ENCODE results near the gene PNLIP. TPM values are rescaled to one million over a fixed set of nuclear protein-coding genes. Genes with fewer than 3 reads are reported as not detected.

Gene PNLIP
- polyA plus RNA-seq, 2 donors, result 0.14 to 0.37 TPM

DNA sequence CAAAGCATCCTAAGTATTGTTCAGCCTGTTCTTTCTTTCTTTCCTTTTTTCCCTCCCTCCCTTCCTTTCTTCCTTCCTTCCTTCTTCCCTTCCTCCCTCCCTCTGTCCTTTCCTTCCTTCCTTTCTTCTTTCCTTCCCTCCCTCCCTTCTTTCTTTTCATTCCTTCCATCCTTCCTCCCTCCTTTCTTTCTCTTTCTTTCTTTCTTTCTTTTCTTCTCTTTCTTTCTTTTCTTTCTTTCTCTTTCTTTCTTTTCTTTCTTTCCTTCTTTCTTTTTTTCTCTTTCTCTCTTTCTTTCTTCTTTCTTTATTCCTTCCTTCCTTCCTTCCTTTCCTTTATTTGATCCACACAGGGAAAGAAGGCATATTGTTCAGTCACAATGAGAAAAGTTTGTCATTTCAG is 21.2 kb downstream of the PNLIP start:
- Histone ChIP-seq H3K4me1 (ENCODE audit: control insufficient read depth in 2 of 2, insufficient read depth in 2 of 2, low read length in 1 of 2) (no peaks in the 10 kb centered on the region), H3K9me3 (ENCODE audit: control insufficient read depth in 2 of 2, insufficient read depth in 1 of 2, low read depth in 1 of 2, low read length in 1 of 2) (no peaks in the 10 kb centered on the region), H3K27ac (ENCODE audit: low read depth in 2 of 2, low read length in 1 of 2) (no peak overlapping the region), H3K27me3 (ENCODE audit: control insufficient read depth in 1 of 2, insufficient read depth in 2 of 2, low read length in 2 of 2) (no peaks in the 10 kb centered on the region), H3K36me3 (ENCODE audit: control insufficient read depth in 2 of 2, insufficient read depth in 2 of 2, low read length in 1 of 2) (no peaks in the 10 kb centered on the region), H3K4me3 (ENCODE audit: low read depth in 1 of 2, low read length in 2 of 2) (no peak overlapping the region)

DNA sequence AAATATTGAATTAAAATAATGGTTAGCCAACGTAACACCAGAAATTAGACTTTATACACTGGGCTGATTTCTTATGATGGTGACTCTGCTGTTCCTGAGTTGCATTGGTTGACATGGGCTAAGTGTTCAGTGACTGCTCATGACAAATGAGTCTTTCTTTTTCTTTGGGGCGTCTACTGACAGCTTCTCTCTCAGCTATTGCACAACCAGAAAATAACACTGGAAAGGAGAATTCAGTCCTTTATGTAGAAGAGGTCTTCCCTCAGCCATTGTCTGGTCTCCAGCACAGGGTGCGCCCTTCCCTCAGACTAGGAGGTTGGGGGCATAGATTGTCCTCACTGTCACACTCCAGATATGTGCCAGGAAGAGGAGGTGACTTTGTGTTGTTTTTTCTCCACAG is 21.6 kb downstream of the PNLIP start:
- Histone ChIP-seq H3K36me3 (ENCODE audit: control insufficient read depth in 2 of 2, insufficient read depth in 2 of 2, low read length in 1 of 2) (no peaks in the 10 kb centered on the region), H3K4me3 (ENCODE audit: low read depth in 1 of 2, low read length in 2 of 2) (no peak overlapping the region), H3K4me1 (ENCODE audit: control insufficient read depth in 2 of 2, insufficient read depth in 2 of 2, low read length in 1 of 2) (no peaks in the 10 kb centered on the region), H3K27ac (ENCODE audit: low read depth in 2 of 2, low read length in 1 of 2) (no peak overlapping the region), H3K9me3 (ENCODE audit: control insufficient read depth in 2 of 2, insufficient read depth in 1 of 2, low read depth in 1 of 2, low read length in 1 of 2) (no peaks in the 10 kb centered on the region), H3K27me3 (ENCODE audit: control insufficient read depth in 1 of 2, insufficient read depth in 2 of 2, low read length in 2 of 2) (no peaks in the 10 kb centered on the region)
- WGBS, 2 donors, result 51 to 62% methylated on average over 3 of the region's 3 CpGs

- 81 to 83% methylated on average over 3 of the region's 3 CpGs for WGBS, 2 donors
These were observed 29.1 kb downstream of the PNLIP start for GRCh38 chr10:116574797-116575196.

GRCh38 chr10:116587878-116588591 is 42.3 kb downstream of the PNLIP start:
- WGBS, 2 donors, result 87 to 88% methylated on average over 8 of the region's 8 CpGs
- H3K9me3 ChIP-seq (ENCODE audit: control insufficient read depth in 2 of 2, insufficient read depth in 1 of 2, low read depth in 1 of 2, low read length in 1 of 2), result no peaks in the 10 kb centered on the region
- no peak overlapping the region for H3K4me3 ChIP-seq (ENCODE audit: low read depth in 1 of 2, low read length in 2 of 2)
- no peaks in the 10 kb centered on the region for H3K27me3 ChIP-seq (ENCODE audit: control insufficient read depth in 1 of 2, insufficient read depth in 2 of 2, low read length in 2 of 2)
- H3K36me3 ChIP-seq (ENCODE audit: control insufficient read depth in 2 of 2, insufficient read depth in 2 of 2, low read length in 1 of 2), result no peaks in the 10 kb centered on the region
- no peaks in the 10 kb centered on the region for H3K4me1 ChIP-seq (ENCODE audit: control insufficient read depth in 2 of 2, insufficient read depth in 2 of 2, low read length in 1 of 2)
- H3K27ac ChIP-seq (ENCODE audit: low read depth in 2 of 2, low read length in 1 of 2), result no peak overlapping the region

More at GRCh38 chr10:116574797-116575196, 29.1 kb downstream of the PNLIP start:
- Histone ChIP-seq H3K27me3 (ENCODE audit: control insufficient read depth in 1 of 2, insufficient read depth in 2 of 2, low read length in 2 of 2) (no peaks in the 10 kb centered on the region), H3K4me3 (ENCODE audit: low read depth in 1 of 2, low read length in 2 of 2) (no peak overlapping the region), H3K36me3 (ENCODE audit: control insufficient read depth in 2 of 2, insufficient read depth in 2 of 2, low read length in 1 of 2) (no peaks in the 10 kb centered on the region), H3K4me1 (ENCODE audit: control insufficient read depth in 2 of 2, insufficient read depth in 2 of 2, low read length in 1 of 2) (no peaks in the 10 kb centered on the region), H3K9me3 (ENCODE audit: control insufficient read depth in 2 of 2, insufficient read depth in 1 of 2, low read depth in 1 of 2, low read length in 1 of 2) (no peaks in the 10 kb centered on the region), H3K27ac (ENCODE audit: low read depth in 2 of 2, low read length in 1 of 2) (no peak overlapping the region)

DNA sequence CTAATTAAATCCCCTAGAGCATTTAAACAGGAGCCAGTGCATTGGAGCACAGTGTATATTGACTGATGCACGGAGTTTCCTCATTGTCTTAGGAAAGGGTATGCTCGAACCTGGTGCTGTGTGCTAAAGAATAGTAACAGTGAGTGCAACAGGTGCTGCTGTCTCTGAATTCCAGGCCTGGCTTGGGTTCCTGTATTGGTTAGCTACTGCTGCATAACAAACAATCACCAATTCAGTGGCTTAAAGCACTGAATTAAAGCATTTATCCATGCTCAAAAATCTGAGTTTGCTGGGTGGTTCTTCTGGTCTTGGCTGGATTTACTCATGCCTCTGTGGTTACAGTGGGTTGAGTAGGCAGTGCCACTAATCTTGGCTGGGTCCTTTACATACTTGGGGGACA is 43.3 kb downstream of the PNLIP start:
- H3K27me3 ChIP-seq (ENCODE audit: control insufficient read depth in 1 of 2, insufficient read depth in 2 of 2, low read length in 2 of 2), result no peaks in the 10 kb centered on the region
- H3K9me3 ChIP-seq (ENCODE audit: control insufficient read depth in 2 of 2, insufficient read depth in 1 of 2, low read depth in 1 of 2, low read length in 1 of 2), result no peaks in the 10 kb centered on the region
- no peaks in the 10 kb centered on the region for H3K36me3 ChIP-seq (ENCODE audit: control insufficient read depth in 2 of 2, insufficient read depth in 2 of 2, low read length in 1 of 2)
- H3K27ac ChIP-seq (ENCODE audit: low read depth in 2 of 2, low read length in 1 of 2), result no peak overlapping the region
- no peak overlapping the region for H3K4me3 ChIP-seq (ENCODE audit: low read depth in 1 of 2, low read length in 2 of 2)
- H3K4me1 ChIP-seq (ENCODE audit: control insufficient read depth in 2 of 2, insufficient read depth in 2 of 2, low read length in 1 of 2), result no peaks in the 10 kb centered on the region
- 78 to 94% methylated on average over 2 of the region's 2 CpGs for WGBS, 2 donors

DNA sequence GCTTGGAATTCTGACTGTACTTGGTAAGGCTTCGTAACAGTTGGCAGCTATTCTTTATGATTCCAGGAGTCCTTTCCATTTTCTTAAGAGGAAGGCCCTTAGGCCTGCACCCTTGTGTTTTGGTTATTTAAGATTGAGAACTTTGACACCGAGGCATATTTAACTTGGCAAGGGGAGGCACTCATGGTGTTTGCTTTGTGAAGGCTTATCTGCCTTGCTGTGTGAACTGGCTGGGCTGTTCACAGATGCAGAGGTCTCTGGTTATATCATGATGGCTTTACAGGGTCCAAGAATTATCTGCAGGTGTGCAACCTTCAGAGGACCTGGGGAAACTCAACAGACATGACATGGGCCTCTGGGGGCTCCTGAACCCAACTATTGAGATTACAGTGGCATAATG is 44.2 kb downstream of the PNLIP start:
- Histone ChIP-seq H3K36me3 (ENCODE audit: control insufficient read depth in 2 of 2, insufficient read depth in 2 of 2, low read length in 1 of 2) (no peaks in the 10 kb centered on the region), H3K9me3 (ENCODE audit: control insufficient read depth in 2 of 2, insufficient read depth in 1 of 2, low read depth in 1 of 2, low read length in 1 of 2) (no peaks in the 10 kb centered on the region), H3K4me1 (ENCODE audit: control insufficient read depth in 2 of 2, insufficient read depth in 2 of 2, low read length in 1 of 2) (no peaks in the 10 kb centered on the region), H3K27ac (ENCODE audit: low read depth in 2 of 2, low read length in 1 of 2) (no peak overlapping the region), H3K4me3 (ENCODE audit: low read depth in 1 of 2, low read length in 2 of 2) (no peak overlapping the region), H3K27me3 (ENCODE audit: control insufficient read depth in 1 of 2, insufficient read depth in 2 of 2, low read length in 2 of 2) (no peaks in the 10 kb centered on the region)
- 52 to 59% methylated on average over 2 of the region's 2 CpGs for WGBS, 2 donors

DNA sequence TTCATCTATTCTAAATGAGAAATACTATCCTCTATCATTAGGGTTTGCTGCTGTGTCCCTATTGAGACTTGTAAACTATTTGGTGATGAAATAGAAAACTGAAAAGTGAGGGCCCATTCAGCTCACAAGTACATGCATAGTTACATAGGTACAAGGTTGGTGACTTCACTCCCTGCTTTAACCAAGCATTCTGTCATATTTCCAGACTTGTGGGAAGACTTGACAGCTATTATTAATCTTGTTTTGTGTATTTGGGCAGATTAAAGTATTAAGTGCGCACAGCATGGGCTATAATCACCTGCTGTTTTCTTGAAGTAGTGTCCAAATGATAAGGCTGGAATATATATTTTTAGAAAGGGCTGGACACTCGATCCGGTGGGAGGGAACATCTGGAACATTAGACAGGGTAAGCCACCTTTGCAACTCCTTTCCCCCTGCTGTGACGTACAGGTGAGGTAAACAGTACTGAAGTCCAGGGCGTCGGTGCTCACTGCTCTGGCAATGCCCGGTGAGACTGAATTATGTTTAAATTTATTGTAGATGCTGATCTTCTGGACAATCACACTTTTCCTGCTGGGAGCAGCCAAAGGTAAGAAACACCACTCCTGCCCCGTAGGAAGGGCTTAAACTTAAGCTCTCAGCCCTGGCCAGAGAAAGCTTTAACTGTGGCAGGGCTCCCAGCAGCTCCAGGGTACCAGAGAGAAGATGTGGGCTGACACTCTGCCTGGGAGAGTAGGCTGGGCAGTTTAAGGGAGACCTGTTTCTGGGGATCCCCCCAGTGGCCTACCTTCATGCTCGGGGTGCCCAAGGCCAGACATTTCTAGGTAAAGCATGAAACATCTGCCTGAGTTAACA is 45.1 kb downstream of the PNLIP start, which contains the start of gene PNLIPRP1:
Gene PNLIPRP1 (plus strand): TSS at position 370 of the 855 bp plus-strand sequence. CDS start 171 bp downstream, at position 541.
- WGBS, 2 donors, result 51 to 59% methylated on average over 9 of the region's 9 CpGs
- Histone ChIP-seq H3K27ac (ENCODE audit: low read depth in 2 of 2, low read length in 1 of 2) (no peak within 1 kb of the TSS), H3K27me3 (ENCODE audit: control insufficient read depth in 1 of 2, insufficient read depth in 2 of 2, low read length in 2 of 2) (no peaks in the 10 kb centered on the region), H3K9me3 (ENCODE audit: control insufficient read depth in 2 of 2, insufficient read depth in 1 of 2, low read depth in 1 of 2, low read length in 1 of 2) (no peaks in the 10 kb centered on the region), H3K4me1 (ENCODE audit: control insufficient read depth in 2 of 2, insufficient read depth in 2 of 2, low read length in 1 of 2) (no peaks in the 10 kb centered on the region), H3K36me3 (ENCODE audit: control insufficient read depth in 2 of 2, insufficient read depth in 2 of 2, low read length in 1 of 2) (no peaks in the 10 kb centered on the region), H3K4me3 (ENCODE audit: low read depth in 1 of 2, low read length in 2 of 2) (no peak within 1 kb of the TSS)

DNA sequence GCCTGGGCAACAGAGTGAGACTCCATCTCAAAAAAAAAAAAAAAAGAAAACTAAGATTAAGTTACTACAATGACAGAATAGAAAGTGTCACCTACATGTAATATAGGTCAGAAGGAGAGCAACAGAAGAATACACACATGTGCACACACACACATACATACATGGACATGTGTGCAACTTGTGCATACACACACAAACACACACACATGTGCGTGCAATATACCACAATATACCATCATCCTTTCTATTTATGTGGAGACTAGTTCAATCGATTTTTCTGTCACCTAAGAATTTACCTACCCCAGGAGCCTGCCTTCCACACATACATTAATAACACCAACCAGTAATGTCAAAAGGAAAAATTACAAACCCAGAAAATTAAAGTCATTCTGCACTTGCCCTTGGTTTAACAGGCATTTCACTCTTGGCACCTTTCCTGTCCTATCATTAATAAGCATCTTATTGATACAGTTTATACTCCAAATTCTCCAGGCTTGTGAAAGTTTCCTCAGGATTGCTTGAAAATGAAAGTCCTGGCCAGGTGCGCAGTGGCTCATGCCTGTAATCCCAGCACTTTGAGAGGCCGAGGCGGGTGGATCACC is 47.5 kb downstream of the PNLIP start:
- 62 to 84% methylated on average over 5 of the region's 5 CpGs for WGBS, 2 donors
- no peak overlapping the region for H3K4me3 ChIP-seq (ENCODE audit: low read depth in 1 of 2, low read length in 2 of 2)
- H3K4me1 ChIP-seq (ENCODE audit: control insufficient read depth in 2 of 2, insufficient read depth in 2 of 2, low read length in 1 of 2), result no peaks in the 10 kb centered on the region
- H3K27ac ChIP-seq (ENCODE audit: low read depth in 2 of 2, low read length in 1 of 2), result no peak overlapping the region
- no peaks in the 10 kb centered on the region for H3K9me3 ChIP-seq (ENCODE audit: control insufficient read depth in 2 of 2, insufficient read depth in 1 of 2, low read depth in 1 of 2, low read length in 1 of 2)
- H3K27me3 ChIP-seq (ENCODE audit: control insufficient read depth in 1 of 2, insufficient read depth in 2 of 2, low read length in 2 of 2), result no peaks in the 10 kb centered on the region
- H3K36me3 ChIP-seq (ENCODE audit: control insufficient read depth in 2 of 2, insufficient read depth in 2 of 2, low read length in 1 of 2), result no peaks in the 10 kb centered on the region

GRCh38 chr10:116594525-116595035 is 48.8 kb downstream of the PNLIP start:
- Histone ChIP-seq H3K27me3 (ENCODE audit: control insufficient read depth in 1 of 2, insufficient read depth in 2 of 2, low read length in 2 of 2) (no peaks in the 10 kb centered on the region), H3K4me3 (ENCODE audit: low read depth in 1 of 2, low read length in 2 of 2) (no peak overlapping the region), H3K9me3 (ENCODE audit: control insufficient read depth in 2 of 2, insufficient read depth in 1 of 2, low read depth in 1 of 2, low read length in 1 of 2) (no peaks in the 10 kb centered on the region), H3K4me1 (ENCODE audit: control insufficient read depth in 2 of 2, insufficient read depth in 2 of 2, low read length in 1 of 2) (no peaks in the 10 kb centered on the region), H3K36me3 (ENCODE audit: control insufficient read depth in 2 of 2, insufficient read depth in 2 of 2, low read length in 1 of 2) (no peaks in the 10 kb centered on the region), H3K27ac (ENCODE audit: low read depth in 2 of 2, low read length in 1 of 2) (no peak overlapping the region)
- WGBS, 2 donors, result 83 to 85% methylated on average over 7 of the region's 7 CpGs

Data from esophagus (tissue), 2 donors.